BJ (cell line): ENCODE results near the gene NUAK1. TPM values are rescaled to one million over a fixed set of nuclear protein-coding genes. Genes with fewer than 3 reads are reported as not detected.

Experiments
- CTCF ChIA-PET: fragments of 350-600 bp; formaldehyde crosslinking; extraction: SDS; loops from one replicate; lab custom pipeline; 2021; ENCODE audit warnings: antibody characterized with exemption, inconsistent platforms; lab: Yijun Ruan, JAX
- POLR2A ChIA-PET: fragments of 300-600 bp; sonication (Branson Sonifier 250); formaldehyde crosslinking; extraction: SDS; loops from one replicate; lab custom pipeline; 2021; ENCODE audit warnings: antibody characterized with exemption; lab: Charles Lee
- DNase-seq: peaks from one replicate; pipeline ENCODE4 v3.0.0-alpha.2; 2011; ENCODE audit warnings: low read depth
- H3K27me3 ChIP-seq: 2 replicates; pipeline ENCODE4 v1.6.0; 2011; ENCODE audit warnings: low read length; ENCODE audit not compliant: control insufficient read depth, insufficient read depth
- H3K36me3 ChIP-seq: 2 replicates; pipeline ENCODE4 v1.5.1; 2011; ENCODE audit warnings: low read length; ENCODE audit not compliant: control insufficient read depth, insufficient read depth
- H3K4me3 ChIP-seq: 2 replicates; pipeline ENCODE4 v1.5.1; 2011; ENCODE audit warnings: low read depth, mild to moderate bottlenecking, control low read depth, low read length
- CTCF ChIP-seq: IDR thresholded peaks from 2 replicates; pipeline ENCODE4 v1.5.1; 2011; ENCODE audit warnings: low read depth, mild to moderate bottlenecking, control low read depth, inconsistent platforms, low read length, moderate library complexity; ENCODE audit not compliant: insufficient read depth
- polyA plus RNA-seq: library from polyadenylated mRNA; depleted of rRNA; stranded (reverse); fragments of >200 nt; gene quantifications from 2 replicates; pipeline ENCODE4 v1.2.3, GENCODE V29; 2011

The NUAK1 gene
- polyA plus RNA-seq, 1 experiment = 37.0 TPM

GRCh38 chr12:106107566-106107965 is 31.2 kb downstream of the NUAK1 start:
- Histone ChIP-seq H3K27me3 (no peaks in the 10 kb centered on the region), H3K36me3 (peaks cover 1% of the 10 kb centered on the region), H3K4me3 (no peak overlapping the region)
- DNase-seq = no peak
- ChIA-PET POLR2A (no interaction called here), CTCF (interaction anchor here (0.9 to 3.6 kb wide), 7 partner anchors 8 to 116 kb away, joined by 3 to 21 read pairs (median 4); no protein-coding TSS in a partner anchor)
- no peak for TF ChIP-seq CTCF

DNA sequence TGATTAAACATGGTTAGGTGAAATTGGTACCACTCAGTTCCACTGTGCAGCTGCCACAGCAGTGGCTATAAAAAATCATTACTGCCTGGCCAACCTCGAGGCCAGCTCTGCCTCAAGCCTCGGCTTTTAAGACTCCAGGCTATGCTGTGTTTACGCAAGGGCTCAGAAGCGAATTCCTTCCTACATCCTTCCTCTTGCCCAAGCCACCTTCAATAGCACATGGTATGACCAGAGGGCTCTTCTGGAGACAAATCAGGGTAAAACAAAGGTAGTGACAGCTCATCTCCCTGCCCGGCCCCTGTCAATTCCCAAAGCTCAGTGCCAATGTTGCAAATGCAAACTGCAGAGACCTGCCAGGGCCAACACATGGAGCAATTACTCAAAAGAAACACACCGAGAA is 31.9 kb downstream of the NUAK1 start:
- no peak overlapping the region for H3K4me3 ChIP-seq
- CTCF ChIA-PET = interaction anchor here (1.0 to 3.6 kb wide), 5 partner anchors 10 to 117 kb away, joined by 4 to 21 read pairs (median 6); no protein-coding TSS in a partner anchor
- no peaks in the 10 kb centered on the region for H3K27me3 ChIP-seq
- POLR2A ChIA-PET = no interaction called here
- no peak for TF ChIP-seq CTCF
- DNase-seq = no peak
- peaks cover 1% of the 10 kb centered on the region for H3K36me3 ChIP-seq

DNA sequence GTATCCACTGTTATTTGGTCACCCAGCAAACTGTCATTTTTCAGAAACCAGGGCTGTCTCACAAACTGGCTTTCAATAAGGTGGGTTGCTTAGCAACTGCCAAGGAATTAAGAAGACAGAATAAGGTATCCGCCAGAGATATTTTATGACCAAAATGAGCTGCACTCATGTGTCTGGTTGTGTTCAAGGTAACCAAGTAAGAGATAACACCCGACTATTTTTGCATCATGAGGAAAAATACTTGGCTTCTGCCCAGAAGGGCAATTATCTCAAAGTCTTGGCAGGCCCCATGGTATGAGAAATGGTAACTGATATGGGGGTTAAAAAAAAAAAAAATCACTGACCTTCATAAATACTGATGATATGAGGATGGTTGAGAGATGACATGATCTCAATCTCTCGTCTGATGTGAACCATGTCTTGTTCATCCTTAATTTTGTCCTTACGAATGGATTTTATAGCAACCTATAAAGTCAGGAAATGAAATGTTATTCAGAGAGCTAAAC is 32.6 kb downstream of the NUAK1 start:
- TF ChIP-seq CTCF = no peak
- ChIA-PET POLR2A (no interaction called here), CTCF (interaction anchor here (1.1 to 1.9 kb wide), 2 partner anchors 13 to 118 kb away, joined by 4 to 7 read pairs; no protein-coding TSS in a partner anchor)
- Histone ChIP-seq H3K4me3 (no peak overlapping the region), H3K27me3 (no peaks in the 10 kb centered on the region), H3K36me3 (peaks cover 5% of the 10 kb centered on the region)
- no peak for DNase-seq

DNA sequence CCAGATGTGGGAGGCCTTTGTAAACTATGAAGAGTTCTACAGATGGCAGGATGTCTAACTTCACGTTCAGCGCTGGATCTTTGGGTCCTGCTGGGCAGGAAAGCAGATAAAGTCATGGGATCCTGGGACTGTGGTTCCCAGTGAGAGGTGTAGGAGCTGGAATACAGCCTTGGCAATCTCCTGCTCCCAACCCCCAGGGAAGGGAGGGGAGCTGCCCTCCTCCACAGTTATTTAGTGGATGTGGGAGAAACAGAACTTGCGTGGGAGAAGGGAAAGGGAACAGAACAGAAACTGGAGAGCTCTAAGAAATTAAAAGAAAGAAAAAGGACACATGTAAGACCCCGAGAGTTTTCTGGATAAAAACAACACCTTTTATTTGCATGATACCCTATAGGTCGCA is 37.0 kb downstream of the NUAK1 start:
- TF ChIP-seq CTCF = no peak
- Histone ChIP-seq H3K36me3 (peaks cover 13% of the 10 kb centered on the region), H3K4me3 (no peak overlapping the region), H3K27me3 (no peaks in the 10 kb centered on the region)
- CTCF ChIA-PET = interaction anchor here (0.7 kb wide), 1 partner anchor 10 kb away, joined by 3 read pairs; no protein-coding TSS in a partner anchor
- DNase-seq = no peak
- POLR2A ChIA-PET = no interaction called here

- TF ChIP-seq CTCF = no peak
- no peak for DNase-seq
- Histone ChIP-seq H3K36me3 (peaks cover 18% of the 10 kb centered on the region), H3K27me3 (no peaks in the 10 kb centered on the region), H3K4me3 (no peak overlapping the region)
- CTCF ChIA-PET = interaction anchor here (1.7 kb wide), 1 partner anchor 9 kb away, joined by 3 read pairs; no protein-coding TSS in a partner anchor
- POLR2A ChIA-PET = no interaction called here
These were observed 40.0 kb downstream of the NUAK1 start for GRCh38 chr12:106098691-106099200.
